Stimulated activated memory B cell treated with anti-CD40 and anti-IgM and Interleukin-4, amounts not matched to agents 10 μg/mL and 1 μg/mL and 100 μg/mL, for 72 hours (primary cell): Measurements from ENCODE around the gene DNAL1.

Source experiments
- ATAC-seq: fragments of 150-1000 bp; cut with Tn5 transposase; 2 replicates; pipeline ENCODE4 v1.10.0; 2021
- H3K27ac Mint-ChIP-seq: one replicate; pipeline ENCODE4 v1.8.0; 2022; ENCODE audit warnings: mild to moderate bottlenecking, mixed read lengths
- H3K27me3 Mint-ChIP-seq: one replicate; pipeline ENCODE4 v1.8.0; 2022; ENCODE audit warnings: mixed read lengths
- H3K36me3 Mint-ChIP-seq: one replicate; pipeline ENCODE4 v1.8.0; 2022; ENCODE audit warnings: mixed read lengths
- H3K4me1 Mint-ChIP-seq: one replicate; pipeline ENCODE4 v1.8.0; 2022; ENCODE audit warnings: mixed read lengths
- H3K4me3 Mint-ChIP-seq: one replicate; pipeline ENCODE4 v1.8.0; 2022; ENCODE audit warnings: mild to moderate bottlenecking, moderate library complexity, mixed read lengths
- H3K9me3 Mint-ChIP-seq: one replicate; pipeline ENCODE4 v1.8.0; 2022; ENCODE audit warnings: mixed read lengths

Gene DNAL1

GRCh38 chr14:73644531-73645247, at the start of gene DNAL1:
TSS of gene DNAL1 (plus strand) at chr14:73644986. CDS start at chr14:73645040, 54 bp downstream.
- peak within 1 kb of the TSS; percentile 94 for H3K4me3 Mint-ChIP-seq
- H3K27me3 Mint-ChIP-seq, result no peaks in the 10 kb centered on the region
- H3K4me1 Mint-ChIP-seq, result peaks cover 16% of the 10 kb centered on the region
- ATAC-seq, result peak; percentile 99
- peak within 1 kb of the TSS; percentile 82 for H3K27ac Mint-ChIP-seq
- H3K9me3 Mint-ChIP-seq, result no peaks in the 10 kb centered on the region
- no peaks in the 10 kb centered on the region for H3K36me3 Mint-ChIP-seq

DNA sequence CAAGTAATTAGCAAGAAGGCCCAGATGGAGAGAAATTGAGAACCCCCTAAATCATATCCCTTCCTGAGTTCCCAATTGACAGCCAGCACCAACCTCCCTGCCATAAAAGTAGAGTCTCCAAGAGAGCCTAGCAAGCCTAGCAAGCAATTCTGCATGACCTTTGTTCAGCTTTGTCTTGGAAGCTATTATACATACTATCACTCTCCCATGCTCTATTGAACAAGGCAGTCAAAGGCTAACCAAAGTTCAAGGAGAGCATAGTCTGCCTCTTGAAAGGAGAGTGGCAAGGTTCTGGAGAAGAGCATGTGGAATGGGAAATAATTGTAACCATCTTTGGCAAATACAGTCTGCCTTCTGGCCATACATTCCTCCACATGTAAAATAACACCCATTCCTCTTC, 45.3 kb upstream of the DNAL1 start:
- no peak for ATAC-seq
- Mint-ChIP-seq H3K9me3 (no peaks in the 10 kb centered on the region), H3K27me3 (no peaks in the 10 kb centered on the region), H3K4me1 (no peaks in the 10 kb centered on the region), H3K36me3 (no peaks in the 10 kb centered on the region), H3K4me3 (no peak overlapping the region), H3K27ac (no peak overlapping the region)

GRCh38 chr14:73602994-73603393, 41.8 kb upstream of the DNAL1 start:
- Mint-ChIP-seq H3K36me3 (no peaks in the 10 kb centered on the region), H3K9me3 (no peaks in the 10 kb centered on the region), H3K27me3 (no peaks in the 10 kb centered on the region), H3K27ac (no peak overlapping the region), H3K4me3 (no peak overlapping the region), H3K4me1 (no peaks in the 10 kb centered on the region)
- no peak for ATAC-seq

GRCh38 chr14:73606271-73606670, 38.5 kb upstream of the DNAL1 start:
- Mint-ChIP-seq H3K27me3 (no peaks in the 10 kb centered on the region), H3K36me3 (no peaks in the 10 kb centered on the region), H3K4me1 (no peaks in the 10 kb centered on the region), H3K9me3 (no peaks in the 10 kb centered on the region), H3K4me3 (no peak overlapping the region), H3K27ac (no peak overlapping the region)
- ATAC-seq, result no peak

GRCh38 chr14:73607241-73607640, 37.5 kb upstream of the DNAL1 start:
- no peak for ATAC-seq
- no peaks in the 10 kb centered on the region for H3K9me3 Mint-ChIP-seq
- no peaks in the 10 kb centered on the region for H3K36me3 Mint-ChIP-seq
- no peak overlapping the region for H3K27ac Mint-ChIP-seq
- H3K27me3 Mint-ChIP-seq, result no peaks in the 10 kb centered on the region
- H3K4me1 Mint-ChIP-seq, result peaks cover 4% of the 10 kb centered on the region
- H3K4me3 Mint-ChIP-seq, result no peak overlapping the region

DNA sequence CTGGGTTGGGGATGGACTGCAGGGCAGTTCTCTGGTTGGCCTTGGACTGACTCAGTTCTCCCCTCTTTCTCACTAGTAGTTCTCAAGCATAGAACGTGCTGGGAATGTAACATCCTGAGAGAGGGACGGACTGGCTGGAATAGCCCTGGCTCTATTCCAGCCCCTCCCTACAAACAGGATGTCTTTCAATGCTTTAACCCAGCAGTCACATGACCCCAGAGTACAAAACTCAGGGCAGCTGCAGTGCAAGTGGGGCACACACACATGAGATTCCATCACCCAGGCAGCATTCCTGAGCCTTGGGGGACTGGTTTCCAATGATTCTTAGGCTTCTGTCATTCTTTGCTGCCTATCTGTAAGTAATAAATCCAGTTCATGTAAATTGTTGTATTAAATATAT, 34.1 kb upstream of the DNAL1 start:
- H3K27ac Mint-ChIP-seq, result no peak overlapping the region
- H3K36me3 Mint-ChIP-seq, result no peaks in the 10 kb centered on the region
- H3K4me1 Mint-ChIP-seq, result peaks cover 5% of the 10 kb centered on the region
- no peak for ATAC-seq
- no peaks in the 10 kb centered on the region for H3K9me3 Mint-ChIP-seq
- H3K27me3 Mint-ChIP-seq, result no peaks in the 10 kb centered on the region
- no peak overlapping the region for H3K4me3 Mint-ChIP-seq

DNA sequence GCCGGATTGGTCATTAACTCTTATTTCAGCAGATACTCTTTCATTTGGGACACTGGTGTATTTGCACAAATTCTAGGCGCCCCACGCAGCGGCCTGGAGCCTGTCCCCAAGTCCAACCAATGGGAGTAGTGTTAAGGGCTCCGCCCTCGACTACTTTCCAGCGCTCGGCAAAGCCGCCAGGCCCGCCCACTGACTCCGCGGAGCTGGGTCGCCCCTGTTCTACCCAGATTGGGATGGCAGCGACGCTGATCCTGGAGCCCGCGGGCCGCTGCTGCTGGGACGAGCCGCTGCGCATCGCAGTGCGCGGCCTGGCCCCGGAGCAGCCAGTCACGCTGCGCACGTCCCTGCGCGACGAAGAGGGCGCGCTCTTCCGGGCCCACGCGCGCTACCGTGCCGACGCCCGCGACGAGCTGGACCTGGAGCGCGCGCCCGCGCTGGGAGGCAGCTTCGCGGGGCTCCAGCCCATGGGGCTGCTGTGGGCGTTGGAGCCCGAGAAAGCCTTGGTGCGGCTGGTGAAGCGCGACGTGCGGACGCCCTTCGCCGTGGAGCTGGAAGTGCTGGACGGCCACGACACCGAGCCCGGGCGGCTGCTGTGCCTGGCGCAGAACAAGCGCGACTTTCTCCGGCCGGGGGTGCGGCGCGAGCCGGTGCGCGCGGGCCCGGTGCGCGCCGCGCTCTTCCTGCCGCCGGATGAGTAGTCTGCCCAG, 32.3 kb upstream of the DNAL1 start, which contains the start of gene ACOT6:
Gene ACOT6 (plus strand): TSS at position 179 of the 707 bp plus-strand sequence. CDS start 55 bp downstream, at position 234.
- Mint-ChIP-seq H3K36me3 (no peaks in the 10 kb centered on the region), H3K27me3 (no peaks in the 10 kb centered on the region), H3K9me3 (no peaks in the 10 kb centered on the region), H3K4me1 (peaks cover 5% of the 10 kb centered on the region), H3K27ac (peak within 1 kb of the TSS; percentile 78), H3K4me3 (peak within 1 kb of the TSS; percentile 87)
- peak; percentile 92 for ATAC-seq

GRCh38 chr14:73613046-73613383, 31.8 kb upstream of the DNAL1 start:
- Mint-ChIP-seq H3K9me3 (no peaks in the 10 kb centered on the region), H3K27me3 (no peaks in the 10 kb centered on the region), H3K4me3 (peak overlapping the region; percentile 87), H3K36me3 (no peaks in the 10 kb centered on the region), H3K27ac (peak overlapping the region; percentile 78), H3K4me1 (peaks cover 5% of the 10 kb centered on the region)
- peak; percentile 2 for ATAC-seq

DNA sequence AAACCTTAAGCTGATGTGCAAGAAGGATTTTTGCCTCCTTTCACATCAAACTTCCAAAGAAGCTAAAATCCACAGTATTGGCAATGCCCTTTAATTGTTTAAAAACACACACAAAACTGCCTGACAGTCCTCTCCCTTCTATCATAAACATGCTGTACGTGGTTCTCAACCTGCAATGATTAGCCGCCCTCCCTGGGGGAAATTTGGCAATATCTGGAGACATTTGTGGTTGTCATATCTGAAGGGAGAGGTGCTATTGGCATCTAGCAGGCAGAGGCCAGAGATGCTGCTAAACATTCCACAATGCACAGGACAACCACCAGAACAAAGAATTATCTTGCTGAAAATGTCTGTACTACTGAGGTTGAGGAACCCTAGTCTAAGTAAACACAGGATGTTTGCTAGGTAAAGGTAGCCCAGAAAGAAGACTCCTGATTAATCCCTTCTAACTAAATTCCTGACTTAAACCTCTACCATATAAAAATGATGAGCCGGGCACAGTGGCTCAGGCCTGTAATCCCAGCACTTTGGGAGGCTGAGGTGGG, 31.3 kb upstream of the DNAL1 start:
- Mint-ChIP-seq H3K27me3 (no peaks in the 10 kb centered on the region), H3K27ac (peak overlapping the region; percentile 78), H3K9me3 (no peaks in the 10 kb centered on the region), H3K4me1 (peaks cover 5% of the 10 kb centered on the region), H3K36me3 (no peaks in the 10 kb centered on the region), H3K4me3 (peak overlapping the region; percentile 87)
- no peak for ATAC-seq

DNA sequence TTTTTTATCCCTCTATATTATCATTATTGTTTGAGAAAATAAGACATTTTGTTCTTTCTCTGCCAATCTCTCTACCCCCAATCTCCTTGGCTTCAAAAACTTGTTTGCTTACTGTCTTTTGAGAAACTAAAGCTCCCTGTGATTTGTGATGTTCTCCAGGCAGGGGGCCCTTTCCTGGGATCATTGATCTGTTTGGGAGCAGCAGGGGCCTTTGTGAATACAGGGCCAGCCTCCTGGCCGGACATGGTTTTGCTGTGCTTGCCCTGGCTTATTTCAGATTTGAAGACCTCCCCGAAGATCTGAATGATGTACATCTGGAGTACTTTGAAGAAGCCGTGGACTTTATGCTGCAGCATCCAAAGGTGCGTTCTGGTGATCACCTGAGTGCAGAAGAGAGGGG, 28.0 kb upstream of the DNAL1 start:
- Mint-ChIP-seq H3K4me1 (peaks cover 5% of the 10 kb centered on the region), H3K9me3 (no peaks in the 10 kb centered on the region), H3K36me3 (no peaks in the 10 kb centered on the region), H3K27ac (no peak overlapping the region), H3K4me3 (no peak overlapping the region), H3K27me3 (no peaks in the 10 kb centered on the region)
- ATAC-seq, result no peak

DNA sequence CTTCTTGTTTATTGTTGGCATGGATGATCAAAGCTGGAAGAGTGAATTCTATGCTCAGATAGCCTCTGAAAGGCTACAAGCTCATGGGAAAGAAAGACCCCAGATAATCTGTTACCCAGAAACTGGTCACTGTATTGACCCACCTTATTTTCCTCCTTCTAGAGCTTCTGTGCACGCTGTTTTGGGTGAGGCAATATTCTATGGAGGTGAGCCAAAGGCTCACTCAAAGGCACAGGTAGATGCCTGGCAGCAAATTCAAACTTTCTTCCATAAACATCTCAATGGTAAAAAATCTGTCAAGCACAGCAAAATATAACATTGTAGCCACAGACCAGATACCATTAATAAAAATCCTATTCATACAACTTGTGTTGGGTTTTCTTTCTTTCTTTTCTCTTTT, 25.3 kb upstream of the DNAL1 start:
- Mint-ChIP-seq H3K27ac (no peak overlapping the region), H3K9me3 (no peaks in the 10 kb centered on the region), H3K27me3 (no peaks in the 10 kb centered on the region), H3K4me1 (no peaks in the 10 kb centered on the region), H3K4me3 (no peak overlapping the region), H3K36me3 (no peaks in the 10 kb centered on the region)
- ATAC-seq, result no peak

DNA sequence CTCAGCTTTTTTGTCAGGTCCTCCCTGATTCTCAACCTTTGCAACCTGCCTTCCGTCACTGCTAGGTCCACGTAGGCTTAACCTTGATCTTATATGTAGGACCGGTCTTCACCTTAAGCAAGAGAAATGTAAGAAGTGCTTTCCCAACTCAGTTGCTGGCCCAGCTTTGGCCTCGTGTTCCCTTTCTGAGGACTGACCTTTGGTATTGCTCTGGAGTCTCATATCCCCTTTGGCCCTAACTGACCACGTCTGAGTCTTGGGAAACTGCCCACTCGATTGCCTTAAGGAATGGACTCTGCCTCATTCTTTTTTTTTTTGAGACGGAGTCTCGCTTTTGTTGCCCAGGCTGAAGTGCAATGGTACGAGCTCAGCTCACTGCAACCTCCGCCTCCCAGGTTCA, 24.5 kb upstream of the DNAL1 start:
- Mint-ChIP-seq H3K36me3 (no peaks in the 10 kb centered on the region), H3K27me3 (no peaks in the 10 kb centered on the region), H3K4me1 (no peaks in the 10 kb centered on the region), H3K27ac (no peak overlapping the region), H3K4me3 (no peak overlapping the region), H3K9me3 (no peaks in the 10 kb centered on the region)
- no peak for ATAC-seq

GRCh38 chr14:73623504-73624054, 21.2 kb upstream of the DNAL1 start:
- no peaks in the 10 kb centered on the region for H3K36me3 Mint-ChIP-seq
- no peaks in the 10 kb centered on the region for H3K9me3 Mint-ChIP-seq
- ATAC-seq, result no peak
- H3K27ac Mint-ChIP-seq, result no peak overlapping the region
- no peak overlapping the region for H3K4me3 Mint-ChIP-seq
- no peaks in the 10 kb centered on the region for H3K27me3 Mint-ChIP-seq
- no peaks in the 10 kb centered on the region for H3K4me1 Mint-ChIP-seq

DNA sequence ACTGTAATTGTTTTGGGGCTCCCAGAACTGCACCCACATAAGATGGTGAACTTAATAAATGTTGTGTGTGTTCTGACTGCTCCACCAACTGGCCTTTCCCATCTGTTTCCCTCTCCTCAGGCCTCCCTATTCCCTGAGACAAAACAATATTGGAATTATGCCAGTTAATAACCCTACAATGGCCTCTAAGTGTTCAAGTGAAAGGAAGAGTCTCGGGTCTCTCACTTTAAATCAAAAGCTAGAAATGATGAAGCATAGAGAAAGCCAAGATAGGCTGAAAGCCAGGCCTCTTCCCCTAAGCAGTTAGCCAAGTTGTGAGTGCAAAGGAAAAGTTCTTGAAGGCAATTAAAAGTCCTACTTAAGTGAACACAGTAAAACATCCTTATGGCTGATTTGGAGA, 19.1 kb upstream of the DNAL1 start:
- no peaks in the 10 kb centered on the region for H3K4me1 Mint-ChIP-seq
- ATAC-seq, result no peak
- no peak overlapping the region for H3K27ac Mint-ChIP-seq

GRCh38 chr14:73627151-73627558, 17.6 kb upstream of the DNAL1 start:
- Mint-ChIP-seq H3K4me1 (no peaks in the 10 kb centered on the region), H3K27ac (no peak overlapping the region), H3K27me3 (no peaks in the 10 kb centered on the region), H3K36me3 (no peaks in the 10 kb centered on the region), H3K4me3 (no peak overlapping the region), H3K9me3 (no peaks in the 10 kb centered on the region)
- ATAC-seq, result no peak

More for the DNA sequence above, 19.1 kb upstream of the DNAL1 start:
- no peaks in the 10 kb centered on the region for H3K27me3 Mint-ChIP-seq
- no peaks in the 10 kb centered on the region for H3K9me3 Mint-ChIP-seq
- no peak overlapping the region for H3K4me3 Mint-ChIP-seq
- no peaks in the 10 kb centered on the region for H3K36me3 Mint-ChIP-seq
